CD4-positive, alpha-beta T cell (primary cell): ENCODE data around the gene FOXP3. TPM values are rescaled to one million over a fixed set of nuclear protein-coding genes. Genes with fewer than 3 reads are reported as not detected.
"Not testable (repeated sequence)": the region's sequence is repeated elsewhere in the genome, so short reads cannot be mapped to it uniquely, and the experiment has no call there.

Source experiments
- ATAC-seq: fragments of 200-7000 bp; cut with Tn5 transposase; one replicate; pipeline ENCODE4 v1.10.0; 2022; ENCODE audit warnings: mild to moderate bottlenecking; ENCODE audit not compliant: poor library complexity
- CTCF ChIA-PET: fragments of 350-600 bp; sonication (Branson Sonifier 250); formaldehyde crosslinking; loops from one replicate; lab custom pipeline; 2021; ENCODE audit warnings: antibody characterized with exemption, inconsistent platforms; lab: Charles Lee
- POLR2A ChIA-PET: fragments of 350-600 bp; sonication (Branson Sonifier 250); formaldehyde crosslinking; loops from one replicate; lab custom pipeline; 2021; ENCODE audit warnings: antibody characterized with exemption, inconsistent platforms; lab: Charles Lee
- DNase-seq, 14 experiments: peaks; one replicate each; pipeline ENCODE4 v3.0.0-alpha.2; 2013 to 2020; ENCODE audit warnings: mixed read lengths in 2 of 14
- H3K27ac ChIP-seq, 2 donors: one replicate each; pipeline versions ENCODE4 v1.5.1 to v1.7.0; 2013; ENCODE audit warnings: low read length in 2 of 2, low read depth in 1 of 2, mild to moderate bottlenecking in 1 of 2
- H3K27me3 ChIP-seq, 2 experiments: 1 replicate in 1 of 2; 2 replicates in 1 of 2; pipeline versions ENCODE4 v1.6.1 to v1.7.0; 2013; ENCODE audit warnings: low read length in 2 of 2, control low read depth in 1 of 2, mild to moderate bottlenecking in 1 of 2, moderate library complexity in 1 of 2; ENCODE audit not compliant: insufficient read depth in 2 of 2, control insufficient read depth in 1 of 2
- H3K36me3 ChIP-seq: one replicate; pipeline ENCODE4 v1.6.1; 2013; ENCODE audit warnings: low read length, control low read depth; ENCODE audit not compliant: insufficient read depth
- H3K4me1 ChIP-seq: one replicate; pipeline ENCODE4 v1.6.1; 2013; ENCODE audit warnings: low read length, control low read depth; ENCODE audit not compliant: insufficient read depth
- H3K4me3 ChIP-seq: one replicate; pipeline ENCODE4 v1.5.1; 2013; ENCODE audit warnings: mild to moderate bottlenecking, low read length, moderate library complexity
- H3K9me3 ChIP-seq, 2 experiments: 1 replicate in 1 of 2; 2 replicates in 1 of 2; pipeline versions ENCODE4 v1.6.1 to v1.7.0; 2013; ENCODE audit warnings: low read length in 2 of 2, mild to moderate bottlenecking in 2 of 2, control low read depth in 1 of 2, moderate library complexity in 1 of 2; ENCODE audit not compliant: control insufficient read depth in 1 of 2, insufficient read depth in 1 of 2
- H3K27ac Mint-ChIP-seq: one replicate; pipeline ENCODE4 v1.8.0; 2020; ENCODE audit warnings: mixed read lengths
- H3K27me3 Mint-ChIP-seq: one replicate; pipeline ENCODE4 v1.8.0; 2021; ENCODE audit warnings: mixed read lengths
- H3K36me3 Mint-ChIP-seq: one replicate; pipeline ENCODE4 v1.8.0; 2021; ENCODE audit warnings: low read depth, mixed read lengths
- H3K4me1 Mint-ChIP-seq: one replicate; pipeline ENCODE4 v1.8.0; 2021; ENCODE audit warnings: low read depth, mixed read lengths
- H3K4me3 Mint-ChIP-seq: one replicate; pipeline ENCODE4 v1.8.0; 2020; ENCODE audit warnings: mild to moderate bottlenecking, mixed read lengths
- H3K9me3 Mint-ChIP-seq: one replicate; pipeline ENCODE4 v1.8.0; 2020; ENCODE audit warnings: mixed read lengths
- intact Hi-C, 2 experiments: fragments of 100-400 bp; cut with DNase I in 1 of 2; cut with micrococcal nuclease in 1 of 2; formaldehyde crosslinking; loops; one replicate each; pipeline versions ENCODE4 v1.15.1 to v1.9.0; 2023 to 2025; cut with DNase I, micrococcal nuclease
- total RNA-seq, 174 experiments: library from RNA in 2 of 174; stranded (reverse) in 2 of 174; gene quantifications; one replicate each; pipeline ENCODE4 v1.2.3 and lab custom pipeline; 2021 to 2026
- TF ChIP-seq, protein P1 (sequence below): fragments of 200-600 bp; IDR thresholded peaks from one replicate; pipeline ENCODE4 v1.8.0; 2022; ENCODE audit warnings: antibody characterized with exemption, mild to moderate bottlenecking

The FOXP3 gene
- total RNA-seq, 2 experiments from 2014 or later, result 3.7 TPM

DNA sequence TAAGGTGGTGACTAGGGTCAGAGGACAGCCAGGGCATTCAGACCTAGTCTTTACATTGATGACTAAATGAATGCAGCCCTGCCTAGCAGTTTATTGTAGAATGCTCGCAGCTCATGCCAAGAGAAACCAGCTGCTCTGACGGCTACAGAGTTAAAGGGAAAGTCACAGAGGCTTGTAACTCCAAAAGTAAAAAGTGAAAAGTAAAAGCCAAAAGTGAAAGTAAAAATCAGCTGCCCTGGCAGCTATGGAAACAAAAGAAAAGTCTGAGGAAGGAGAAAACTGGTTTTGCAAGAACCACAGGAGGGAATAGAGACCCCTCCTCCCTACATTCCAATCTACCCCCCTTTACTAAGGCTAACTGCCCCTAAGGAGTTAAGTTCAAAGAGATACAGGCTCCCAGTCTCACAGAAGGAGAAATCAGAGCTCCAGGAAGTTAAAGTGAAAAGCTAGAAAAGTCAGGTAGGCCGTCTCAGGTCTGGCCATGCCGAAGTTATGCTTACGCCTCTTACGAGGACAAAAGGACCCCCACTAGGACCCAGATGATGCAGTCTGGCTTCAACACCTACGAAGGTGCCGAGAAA is 45.0 kb upstream of the FOXP3 start:
- Mint-ChIP-seq H3K9me3 (no peaks in the 10 kb centered on the region), H3K27ac (peak overlapping the region; percentile 98), H3K4me3 (peak overlapping the region; percentile 88), H3K4me1 (peaks cover 25% of the 10 kb centered on the region), H3K27me3 (no peaks in the 10 kb centered on the region), H3K36me3 (no peaks in the 10 kb centered on the region)
- CTCF ChIA-PET, result no interaction called here
- Histone ChIP-seq H3K9me3 (no peaks in the 10 kb centered on the region), H3K4me1 (peaks cover 21% of the 10 kb centered on the region), H3K36me3 (no peaks in the 10 kb centered on the region), H3K4me3 (peak overlapping the region; percentile 58), H3K27ac (peak overlapping the region; percentile 26 to 63), H3K27me3 (no peaks in the 10 kb centered on the region)
- intact Hi-C loops, result loop anchor here (5.0 kb wide), 2 partner anchors 37 to 507 kb away; partner anchors contain the start of gene HDAC6 (in 1 of the 2)
- POLR2A ChIA-PET, result interaction anchor here (0.9 to 2.5 kb wide), 11 partner anchors 8 to 369 kb away, joined by 3 to 41 read pairs (median 5); partner anchors contain the start of genes CCDC22, OTUD5, PPP1R3F and TFE3
- ATAC-seq, result peak; percentile 72
- peak in 6 of 14 experiments; percentile 2 to 51 (median 36) for DNase-seq
- TF ChIP-seq, protein P1, sequence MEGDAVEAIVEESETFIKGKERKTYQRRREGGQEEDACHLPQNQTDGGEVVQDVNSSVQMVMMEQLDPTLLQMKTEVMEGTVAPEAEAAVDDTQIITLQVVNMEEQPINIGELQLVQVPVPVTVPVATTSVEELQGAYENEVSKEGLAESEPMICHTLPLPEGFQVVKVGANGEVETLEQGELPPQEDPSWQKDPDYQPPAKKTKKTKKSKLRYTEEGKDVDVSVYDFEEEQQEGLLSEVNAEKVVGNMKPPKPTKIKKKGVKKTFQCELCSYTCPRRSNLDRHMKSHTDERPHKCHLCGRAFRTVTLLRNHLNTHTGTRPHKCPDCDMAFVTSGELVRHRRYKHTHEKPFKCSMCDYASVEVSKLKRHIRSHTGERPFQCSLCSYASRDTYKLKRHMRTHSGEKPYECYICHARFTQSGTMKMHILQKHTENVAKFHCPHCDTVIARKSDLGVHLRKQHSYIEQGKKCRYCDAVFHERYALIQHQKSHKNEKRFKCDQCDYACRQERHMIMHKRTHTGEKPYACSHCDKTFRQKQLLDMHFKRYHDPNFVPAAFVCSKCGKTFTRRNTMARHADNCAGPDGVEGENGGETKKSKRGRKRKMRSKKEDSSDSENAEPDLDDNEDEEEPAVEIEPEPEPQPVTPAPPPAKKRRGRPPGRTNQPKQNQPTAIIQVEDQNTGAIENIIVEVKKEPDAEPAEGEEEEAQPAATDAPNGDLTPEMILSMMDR, result no peak

DNA sequence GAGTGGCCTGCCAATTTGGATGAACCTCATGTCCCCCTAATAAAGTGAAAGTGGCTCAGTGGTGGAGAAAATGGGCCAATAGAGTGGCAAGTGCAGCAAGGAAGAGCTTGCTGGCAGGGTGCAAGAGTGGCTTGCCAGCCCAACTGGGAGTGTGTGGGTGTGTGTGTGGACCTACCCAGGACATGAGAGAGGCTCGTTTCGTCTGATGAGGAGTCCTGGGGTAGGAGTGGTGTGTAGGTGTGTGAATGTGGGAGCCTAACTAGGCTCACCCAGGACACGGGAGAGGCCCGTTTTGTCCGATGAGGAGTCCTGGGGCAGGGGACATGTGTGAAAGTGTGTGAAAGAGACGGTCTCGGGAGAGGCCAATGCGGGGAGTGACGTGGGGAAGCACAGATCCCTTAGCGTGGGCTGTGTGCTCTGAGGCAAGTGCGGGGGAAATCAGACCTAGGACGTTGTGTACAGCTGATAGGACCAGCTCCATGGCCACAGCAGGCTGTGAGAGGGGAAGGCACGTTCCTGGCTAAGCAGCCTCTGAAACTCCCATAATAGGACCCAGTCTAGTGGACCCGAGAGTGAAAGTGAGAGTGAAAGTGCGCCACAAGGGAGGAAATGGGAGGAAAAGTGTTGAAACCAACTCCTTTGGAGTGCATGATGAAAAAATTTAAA is 44.2 kb upstream of the FOXP3 start:
- TF ChIP-seq, protein P1, result no peak
- POLR2A ChIA-PET, result interaction anchor here (1.0 to 2.5 kb wide), 7 partner anchors 36 to 369 kb away, joined by 3 to 41 read pairs (median 7); partner anchors contain the start of genes CCDC22, OTUD5, PPP1R3F and TFE3
- no peaks in the 10 kb centered on the region for H3K9me3 Mint-ChIP-seq
- no peaks in the 10 kb centered on the region for H3K27me3 ChIP-seq
- CTCF ChIA-PET, result interaction anchor here (1.6 kb wide), 1 partner anchor 116 kb away, joined by 3 read pairs; no protein-coding TSS in a partner anchor
- peaks cover 21% of the 10 kb centered on the region for H3K4me1 ChIP-seq
- H3K27ac ChIP-seq, result peak overlapping the region in 1 of 2 donors; percentile 63
- intact Hi-C loops, result loop anchor here (5.0 kb wide), 2 partner anchors 36 to 506 kb away; partner anchors contain the start of gene HDAC6 (in 1 of the 2)
- peak overlapping the region; percentile 98 for H3K27ac Mint-ChIP-seq
- ATAC-seq (peak; percentile 60), DNase-seq (peak in 8 of 14 experiments; percentile 7 to 61 (median 40))
- H3K9me3 ChIP-seq, result no peaks in the 10 kb centered on the region
- peaks cover 25% of the 10 kb centered on the region for H3K4me1 Mint-ChIP-seq
- no peaks in the 10 kb centered on the region for H3K36me3 Mint-ChIP-seq
- H3K27me3 Mint-ChIP-seq, result no peaks in the 10 kb centered on the region
- H3K4me3 ChIP-seq, result peak overlapping the region; percentile 58
- peak overlapping the region; percentile 88 for H3K4me3 Mint-ChIP-seq
- no peaks in the 10 kb centered on the region for H3K36me3 ChIP-seq

DNA sequence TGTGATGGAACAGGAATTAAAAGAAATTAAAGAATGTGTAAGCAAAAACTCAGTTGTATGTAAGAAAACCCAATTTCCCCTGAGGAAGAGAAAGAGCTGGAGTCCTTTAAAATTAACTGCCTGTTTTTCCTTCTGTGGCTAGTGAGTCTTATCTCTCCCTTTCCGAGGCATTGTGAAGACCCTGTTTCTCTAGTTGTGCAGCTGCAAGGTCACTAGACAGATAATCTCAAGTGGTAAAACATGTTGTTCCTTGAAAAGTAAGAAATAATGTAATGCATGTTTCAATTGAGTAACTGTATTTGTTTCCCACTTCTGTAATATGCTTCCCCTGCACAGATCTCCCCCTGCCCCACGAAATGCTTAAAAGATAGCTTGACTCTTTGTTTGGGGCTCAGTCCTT is 43.3 kb upstream of the FOXP3 start:
- intact Hi-C loops, result loop anchor here (5.0 kb wide), 2 partner anchors 35 to 505 kb away; partner anchors contain the start of gene HDAC6 (in 1 of the 2)
- not testable (repeated sequence) for H3K4me3 Mint-ChIP-seq
- peak overlapping the region; percentile 98 for H3K27ac Mint-ChIP-seq

More for the DNA sequence above, 43.3 kb upstream of the FOXP3 start:
- DNase-seq, H3K9me3 Mint-ChIP-seq, H3K27me3 ChIP-seq, H3K27me3 Mint-ChIP-seq, H3K9me3 ChIP-seq, H3K36me3 Mint-ChIP-seq, H3K4me3 ChIP-seq, H3K27ac ChIP-seq, H3K36me3 ChIP-seq, ATAC-seq: not testable (repeated sequence)
- H3K4me1 Mint-ChIP-seq, result peaks cover 25% of the 10 kb centered on the region
- H3K4me1 ChIP-seq, result peaks cover 21% of the 10 kb centered on the region
- ChIA-PET CTCF (interaction anchor here (1.6 kb wide), 1 partner anchor 115 kb away, joined by 3 read pairs; no protein-coding TSS in a partner anchor), POLR2A (interaction anchor here (2.2 kb wide), 1 partner anchor 350 kb away, joined by 8 read pairs; the partner anchor contains the start of gene OTUD5)
